ENCODE data around the gene RMI2. TPM values are rescaled to one million over a fixed set of nuclear protein-coding genes. Genes with fewer than 3 reads are reported as not detected.
A peak's percentile ranks its signal among the peaks of the same experiment; 100 is the strongest.
"Not testable (repeated sequence)": the region's sequence is repeated elsewhere in the genome, so short reads cannot be mapped to it uniquely, and the experiment has no call there.

RMI2 gene
- 9.6 and 11.2 TPM in 2 replicates for total RNA-seq (2014; rRNA removed; shearing (Covaris generic))
- polyA plus RNA-seq (2014; cell fraction: nucleus; rRNA removed), result 19.9 and 46.5 TPM in 2 replicates

- peak; percentile 96 for DNase-seq (ENCODE audit: extremely low read depth, low read depth)
Measured at GRCh38 chr16:11345040-11345862, at the start of gene RMI2. TSS of gene RMI2 (plus strand) at chr16:11345459. CDS start at chr16:11345472, 13 bp downstream.

DNA sequence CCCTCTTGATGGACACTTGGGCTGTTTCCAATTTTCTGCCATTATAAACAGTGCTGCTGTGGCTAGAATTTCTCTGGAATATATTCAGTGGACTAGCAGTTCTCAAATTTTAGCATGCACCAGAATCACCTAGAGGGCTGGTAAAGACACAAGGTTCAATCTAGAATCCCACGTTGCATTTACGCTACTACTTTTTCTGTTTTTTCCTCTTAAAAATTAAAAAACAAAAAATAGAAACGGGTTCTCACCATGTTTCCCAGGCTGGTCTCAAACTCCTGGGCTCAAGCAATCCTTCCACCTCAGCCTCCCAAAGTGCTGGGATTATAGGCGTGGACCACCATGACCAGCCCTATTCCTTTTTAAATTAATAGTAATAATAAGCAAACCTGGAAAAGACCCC lies 49.6 kb upstream of the RMI2 start:
- DNase-seq (ENCODE audit: extremely low read depth, low read depth), result no peak

GRCh38 chr16:11296351-11296705 lies 48.9 kb upstream of the RMI2 start:
- DNase-seq (ENCODE audit: extremely low read depth, low read depth), result no peak

DNA sequence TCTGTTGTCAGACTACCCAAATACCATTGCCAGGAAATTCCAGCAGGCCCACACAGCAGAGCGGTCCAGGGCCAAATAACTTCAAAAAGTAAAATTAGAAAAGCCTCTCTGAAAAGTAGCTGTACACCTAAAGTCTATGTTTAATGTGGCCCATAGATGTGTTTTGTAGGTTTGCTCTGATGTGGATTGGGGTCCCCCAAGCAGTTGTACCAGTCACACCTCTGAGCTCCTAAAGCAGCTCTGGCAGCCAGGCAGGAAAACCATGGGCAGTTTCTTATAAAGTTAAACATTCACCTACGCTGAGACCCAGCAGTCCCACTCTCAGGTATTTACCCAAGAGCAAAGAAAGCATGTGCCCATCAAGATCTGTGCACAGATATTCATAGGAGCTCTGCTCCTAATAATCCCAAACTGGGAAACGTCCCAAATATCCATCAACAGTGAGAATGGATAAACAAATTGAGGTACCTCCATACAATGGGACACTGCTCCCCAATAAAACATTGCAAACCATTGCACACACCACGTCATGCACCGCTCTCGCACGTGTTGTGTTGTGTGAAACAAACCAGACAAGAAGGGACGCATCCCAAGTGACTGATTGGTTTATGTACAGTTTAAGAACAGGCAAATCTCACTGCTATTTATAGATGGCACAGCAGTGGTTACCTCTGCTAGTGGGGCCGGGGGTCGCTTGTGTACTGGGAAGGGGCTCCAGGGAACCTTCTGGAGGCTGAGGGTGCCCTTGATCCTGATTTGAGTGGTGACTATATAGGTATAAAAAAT lies 48.4 kb upstream of the RMI2 start:
- DNase-seq (ENCODE audit: extremely low read depth, low read depth), result no peak

GRCh38 chr16:11297492-11298142 lies 47.6 kb upstream of the RMI2 start:
- DNase-seq (ENCODE audit: extremely low read depth, low read depth), result no peak

- DNase-seq (ENCODE audit: extremely low read depth, low read depth), result no peak
Measured at GRCh38 chr16:11298143-11298900, 46.9 kb upstream of the RMI2 start.

DNA sequence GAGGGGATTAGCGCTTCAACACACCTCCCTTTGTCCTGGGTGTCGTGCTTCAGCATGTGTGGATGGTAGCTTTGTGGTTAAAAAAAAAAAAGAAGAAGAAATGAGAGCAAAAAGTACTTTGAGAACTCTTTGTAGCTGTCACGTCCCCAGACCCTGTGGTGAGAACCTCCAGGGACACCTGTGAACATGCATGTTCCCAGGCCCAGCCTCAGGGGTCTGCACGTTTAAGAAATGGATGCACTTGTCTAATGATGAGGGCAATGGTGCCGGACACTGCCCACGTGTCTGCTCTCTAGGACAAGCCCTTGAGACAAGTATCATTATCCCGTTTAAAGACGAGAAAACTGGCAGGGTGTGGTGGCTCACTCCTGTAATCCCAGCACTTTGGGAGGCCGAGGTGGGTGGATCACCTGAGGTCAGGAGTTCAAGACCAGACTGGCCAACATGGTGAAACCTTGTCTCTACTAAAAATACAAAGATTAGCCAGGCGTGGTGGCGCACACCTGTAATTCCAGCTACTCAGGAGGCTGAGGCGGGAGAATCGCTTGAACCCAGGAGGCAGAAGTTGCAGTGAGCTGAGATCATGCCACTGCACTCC lies 46.2 kb upstream of the RMI2 start:
- DNase-seq (ENCODE audit: extremely low read depth, low read depth), result not testable (repeated sequence)

GRCh38 chr16:11299865-11300559 lies 45.2 kb upstream of the RMI2 start:
- no peak for DNase-seq (ENCODE audit: extremely low read depth, low read depth)

GRCh38 chr16:11300560-11300892 lies 44.7 kb upstream of the RMI2 start:
- no peak for DNase-seq (ENCODE audit: extremely low read depth, low read depth)

DNA sequence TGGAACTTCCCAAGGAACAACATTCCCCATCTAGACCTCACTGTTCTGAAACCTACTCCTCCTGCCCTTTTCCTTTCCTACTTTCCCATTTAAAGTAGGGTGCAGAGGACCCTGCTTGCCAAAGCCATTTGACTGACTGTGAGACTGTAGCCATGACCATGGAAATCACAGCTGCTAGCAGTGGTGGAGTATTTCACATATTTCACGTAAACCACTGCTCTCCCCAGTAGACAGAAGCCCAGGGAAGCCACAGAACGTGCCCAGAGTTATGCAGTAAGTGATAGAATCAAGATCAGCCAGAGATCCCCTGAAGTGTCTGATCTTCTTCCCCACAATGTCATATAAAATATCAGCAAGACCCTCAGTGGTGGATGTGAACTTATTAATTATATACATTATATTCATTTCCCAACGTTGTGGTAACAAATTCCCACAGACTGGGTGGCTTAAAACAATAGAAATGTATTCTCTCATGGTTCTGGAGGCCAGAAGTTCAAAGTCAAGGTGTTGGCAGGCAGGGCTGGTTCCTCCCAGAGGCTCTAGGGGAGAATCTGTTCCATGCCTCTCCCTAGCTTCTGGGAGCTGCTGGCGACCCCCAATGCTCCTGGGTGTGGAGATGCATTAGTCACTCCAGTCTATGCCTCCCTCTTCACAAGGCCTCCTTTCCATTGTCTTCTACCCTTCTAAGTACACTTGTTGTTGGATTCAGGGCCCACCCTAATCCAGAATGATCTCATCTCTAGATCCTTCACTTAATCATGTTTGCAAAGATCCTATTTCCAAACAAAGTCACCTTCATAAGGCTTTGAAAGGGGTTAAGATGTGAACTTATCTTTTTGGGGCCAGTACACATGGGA lies 43.4 kb upstream of the RMI2 start:
- no peak for DNase-seq (ENCODE audit: extremely low read depth, low read depth)

DNA sequence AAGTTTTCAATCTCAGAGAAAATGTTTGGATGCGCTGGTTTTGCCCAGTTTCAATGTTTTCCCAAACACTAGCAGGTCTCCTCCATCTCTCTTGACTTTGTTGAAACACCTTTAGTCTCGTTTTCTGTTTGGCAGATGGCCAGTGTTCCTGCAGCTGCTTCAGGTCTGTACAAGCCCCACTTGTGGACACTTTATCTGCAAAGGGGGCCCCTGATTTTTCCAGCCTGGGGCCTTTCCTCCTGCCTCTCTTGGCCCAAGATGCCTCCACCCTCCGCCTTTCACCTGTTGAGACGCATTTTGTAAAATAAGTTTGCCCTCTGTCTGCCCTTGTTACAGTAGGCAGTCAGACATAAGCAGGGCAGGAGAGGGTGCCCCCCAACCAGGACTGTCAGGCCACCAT lies 42.3 kb upstream of the RMI2 start:
- no peak for DNase-seq (ENCODE audit: extremely low read depth, low read depth)

DNA sequence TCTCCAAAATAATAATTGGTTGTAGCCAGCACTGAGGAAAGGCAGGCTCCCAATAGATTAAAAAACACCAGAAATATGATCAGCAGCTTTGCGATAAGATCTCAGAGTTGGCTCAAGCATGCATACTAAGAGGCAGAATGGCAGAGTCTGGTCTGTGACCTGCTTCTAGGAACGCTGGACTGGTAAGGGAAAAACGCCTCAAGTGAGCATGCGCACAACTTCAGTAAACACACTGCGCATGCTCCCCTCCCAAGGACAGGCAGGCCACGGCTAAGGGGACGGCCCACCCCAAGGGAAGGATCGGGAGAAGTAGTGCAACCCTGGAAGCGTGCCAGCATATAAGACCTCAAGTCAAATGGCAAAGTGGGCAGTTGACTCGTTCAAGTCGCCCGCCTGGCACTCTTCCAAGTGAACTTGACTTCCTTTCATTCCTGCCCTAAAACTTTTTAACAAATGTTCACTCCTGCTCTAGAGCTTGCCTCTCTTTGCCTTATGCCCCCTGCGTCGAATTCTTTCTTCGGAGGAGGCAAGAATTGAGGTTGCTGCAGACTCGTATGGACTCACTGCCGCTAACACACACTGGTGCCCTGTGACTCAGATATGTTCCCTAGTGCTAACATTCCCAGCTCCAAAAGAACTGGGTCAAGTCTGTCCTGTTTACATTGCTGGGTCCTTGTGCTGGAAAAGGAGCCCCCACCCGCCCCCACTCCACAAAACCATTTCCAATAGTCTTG lies 41.7 kb upstream of the RMI2 start:
- peak; percentile 47 for DNase-seq (ENCODE audit: extremely low read depth, low read depth)

GRCh38 chr16:11306381-11306780 lies 38.9 kb upstream of the RMI2 start:
- DNase-seq (ENCODE audit: extremely low read depth, low read depth), result no peak

GRCh38 chr16:11306997-11307638 lies 38.1 kb upstream of the RMI2 start:
- DNase-seq (ENCODE audit: extremely low read depth, low read depth), result no peak

GRCh38 chr16:11307639-11308492 lies 37.4 kb upstream of the RMI2 start:
- no peak for DNase-seq (ENCODE audit: extremely low read depth, low read depth)

DNA sequence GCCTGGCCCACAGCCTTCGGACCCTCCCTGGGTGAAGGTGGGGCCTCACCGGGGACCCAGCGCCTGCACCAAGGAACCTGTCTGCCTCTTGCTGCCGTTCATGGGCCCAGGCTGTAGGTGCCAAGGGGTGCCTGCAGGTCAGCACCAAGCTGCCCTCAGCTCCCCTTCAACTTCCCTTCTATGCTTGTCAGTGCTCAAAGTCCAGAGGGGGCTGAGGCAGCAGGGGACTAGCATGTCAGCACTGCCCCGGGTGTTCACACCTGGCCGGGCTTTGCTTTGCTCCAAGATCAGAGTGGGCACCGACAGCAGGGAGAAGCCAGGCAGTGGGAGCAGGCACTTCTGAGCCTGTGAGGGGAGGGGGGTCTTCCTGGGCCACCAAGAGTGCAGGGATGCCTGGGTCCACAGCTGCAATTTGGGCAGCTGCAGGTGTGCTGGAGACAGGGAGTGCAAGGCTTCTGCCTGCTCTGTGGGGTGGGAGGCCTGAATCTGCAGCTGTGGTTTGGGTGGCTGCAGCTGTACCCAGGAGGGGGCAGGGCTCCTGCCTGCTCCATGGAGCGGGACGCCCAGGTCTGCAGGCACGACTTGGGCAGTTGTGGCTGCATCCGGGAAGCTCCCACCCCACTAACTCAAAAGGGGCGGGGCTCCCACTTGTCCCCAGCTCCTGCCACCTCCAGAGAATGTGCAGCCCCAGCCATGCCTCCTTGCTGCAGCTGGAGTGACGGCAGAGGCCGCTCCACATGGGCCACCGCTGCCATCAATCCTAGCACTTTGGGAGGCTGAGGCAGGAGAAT lies 36.6 kb upstream of the RMI2 start:
- DNase-seq (ENCODE audit: extremely low read depth, low read depth), result no peak

Measured in NCI-H460 (cell line).